ENCODE measurements around the gene PMP22.

Gene PMP22

GRCh38 chr17:15255713-15256454 lies 9.2 kb downstream of the PMP22 start:
- Mint-ChIP-seq H3K27me3 (peaks cover 53 to 59% of the 10 kb centered on the region in 2 donors), H3K4me3 (no peak overlapping the region), H3K27ac (no peak overlapping the region), H3K36me3 (no peaks in the 10 kb centered on the region), H3K9me3 (no peaks in the 10 kb centered on the region), H3K4me1 (peaks cover 3 to 18% of the 10 kb centered on the region in 2 donors)
- no peak for ATAC-seq (replicated peaks)
- DNase-seq = no peak

- H3K27me3 Mint-ChIP-seq = peaks cover 15 to 25% of the 10 kb centered on the region in 2 donors
- H3K36me3 Mint-ChIP-seq = no peaks in the 10 kb centered on the region
- DNase-seq = no peak
- H3K4me3 Mint-ChIP-seq = no peak overlapping the region
- no peaks in the 10 kb centered on the region for H3K9me3 Mint-ChIP-seq
- peaks cover 0 to 2% of the 10 kb centered on the region in 2 donors for H3K4me1 Mint-ChIP-seq
- no peak for ATAC-seq (replicated peaks)
- H3K27ac Mint-ChIP-seq = no peak overlapping the region
These were observed 14.8 kb downstream of the PMP22 start for GRCh38 chr17:15250135-15250860.

- Mint-ChIP-seq H3K4me3 (no peak overlapping the region), H3K27ac (no peak overlapping the region), H3K9me3 (no peaks in the 10 kb centered on the region), H3K36me3 (no peaks in the 10 kb centered on the region), H3K4me1 (peaks cover 0 to 2% of the 10 kb centered on the region in 2 donors), H3K27me3 (peaks cover 15 to 24% of the 10 kb centered on the region in 2 donors)
- ATAC-seq (replicated peaks) (no peak), DNase-seq (no peak)
These were observed 15.6 kb downstream of the PMP22 start for GRCh38 chr17:15249487-15249886.

- Mint-ChIP-seq H3K4me3 (no peak overlapping the region), H3K4me1 (peaks cover 0 to 2% of the 10 kb centered on the region in 2 donors), H3K27me3 (peaks cover 4 to 11% of the 10 kb centered on the region in 2 donors), H3K27ac (no peak overlapping the region), H3K36me3 (no peaks in the 10 kb centered on the region), H3K9me3 (no peaks in the 10 kb centered on the region)
- ATAC-seq (replicated peaks) (no peak), DNase-seq (no peak)
These were observed 17.1 kb downstream of the PMP22 start for GRCh38 chr17:15247891-15248529.

GRCh38 chr17:15245054-15245453 lies 20.1 kb downstream of the PMP22 start:
- H3K9me3 Mint-ChIP-seq = no peaks in the 10 kb centered on the region
- no peak overlapping the region for H3K27ac Mint-ChIP-seq
- peaks cover 0 to 2% of the 10 kb centered on the region in 2 donors for H3K4me1 Mint-ChIP-seq

GRCh38 chr17:15240644-15241043 lies 24.5 kb downstream of the PMP22 start:
- Mint-ChIP-seq H3K9me3 (peaks cover 0 to 2% of the 10 kb centered on the region in 2 donors), H3K36me3 (no peaks in the 10 kb centered on the region), H3K4me1 (peaks cover 0 to 8% of the 10 kb centered on the region in 2 donors), H3K27ac (no peak overlapping the region), H3K4me3 (no peak overlapping the region), H3K27me3 (peaks cover 16 to 22% of the 10 kb centered on the region in 2 donors)
- DNase-seq = no peak
- ATAC-seq (replicated peaks) = no peak

More at GRCh38 chr17:15245054-15245453, 20.1 kb downstream of the PMP22 start:
- Mint-ChIP-seq H3K27me3 (peaks cover 11 to 16% of the 10 kb centered on the region in 2 donors), H3K36me3 (no peaks in the 10 kb centered on the region), H3K4me3 (no peak overlapping the region)
- no peak for DNase-seq
- no peak for ATAC-seq (replicated peaks)

GRCh38 chr17:15239491-15239890 lies 25.6 kb downstream of the PMP22 start:
- peaks cover 16 to 22% of the 10 kb centered on the region in 2 donors for H3K27me3 Mint-ChIP-seq
- H3K4me3 Mint-ChIP-seq = no peak overlapping the region
- no peaks in the 10 kb centered on the region for H3K36me3 Mint-ChIP-seq
- H3K4me1 Mint-ChIP-seq = peaks cover 0 to 8% of the 10 kb centered on the region in 2 donors
- peaks cover 0 to 2% of the 10 kb centered on the region in 2 donors for H3K9me3 Mint-ChIP-seq
- no peak overlapping the region for H3K27ac Mint-ChIP-seq
- DNase-seq (no peak), ATAC-seq (replicated peaks) (no peak)

GRCh38 chr17:15238676-15239422 lies 26.3 kb downstream of the PMP22 start:
- DNase-seq (no peak), ATAC-seq (replicated peaks) (no peak)
- H3K4me3 Mint-ChIP-seq = no peak overlapping the region
- no peaks in the 10 kb centered on the region for H3K36me3 Mint-ChIP-seq
- peaks cover 16 to 23% of the 10 kb centered on the region in 2 donors for H3K27me3 Mint-ChIP-seq
- peaks cover 0 to 8% of the 10 kb centered on the region in 2 donors for H3K4me1 Mint-ChIP-seq
- no peak overlapping the region for H3K27ac Mint-ChIP-seq
- peaks cover 0 to 2% of the 10 kb centered on the region in 2 donors for H3K9me3 Mint-ChIP-seq

GRCh38 chr17:15238057-15238456 lies 27.1 kb downstream of the PMP22 start:
- peaks cover 0 to 2% of the 10 kb centered on the region in 2 donors for H3K9me3 Mint-ChIP-seq
- H3K36me3 Mint-ChIP-seq = no peaks in the 10 kb centered on the region
- H3K27ac Mint-ChIP-seq = no peak overlapping the region
- peak in 1 of 2 donors; percentile 23 for ATAC-seq (replicated peaks)
- H3K4me3 Mint-ChIP-seq = no peak overlapping the region
- no peak for DNase-seq
- peaks cover 16 to 26% of the 10 kb centered on the region in 2 donors for H3K27me3 Mint-ChIP-seq
- H3K4me1 Mint-ChIP-seq = peaks cover 0 to 8% of the 10 kb centered on the region in 2 donors

GRCh38 chr17:15237106-15237425 lies 28.1 kb downstream of the PMP22 start:
- no peak overlapping the region for H3K4me3 Mint-ChIP-seq
- H3K36me3 Mint-ChIP-seq = no peaks in the 10 kb centered on the region
- no peak for ATAC-seq (replicated peaks)
- peaks cover 0 to 8% of the 10 kb centered on the region in 2 donors for H3K4me1 Mint-ChIP-seq
- no peak overlapping the region for H3K27ac Mint-ChIP-seq
- DNase-seq = no peak
- peaks cover 0 to 2% of the 10 kb centered on the region in 2 donors for H3K9me3 Mint-ChIP-seq
- H3K27me3 Mint-ChIP-seq = peaks cover 16 to 26% of the 10 kb centered on the region in 2 donors

- H3K9me3 Mint-ChIP-seq = peaks cover 0 to 2% of the 10 kb centered on the region in 2 donors
- no peaks in the 10 kb centered on the region for H3K36me3 Mint-ChIP-seq
- no peak overlapping the region for H3K4me3 Mint-ChIP-seq
- peaks cover 0 to 8% of the 10 kb centered on the region in 2 donors for H3K4me1 Mint-ChIP-seq
- H3K27me3 Mint-ChIP-seq = peaks cover 11 to 25% of the 10 kb centered on the region in 2 donors
- H3K27ac Mint-ChIP-seq = no peak overlapping the region
- DNase-seq (no peak), ATAC-seq (replicated peaks) (peak; percentile 51 to 61)
These were observed 28.6 kb downstream of the PMP22 start for GRCh38 chr17:15236281-15237105.

GRCh38 chr17:15233971-15234370 lies 31.2 kb downstream of the PMP22 start:
- H3K4me1 Mint-ChIP-seq = peaks cover 0 to 8% of the 10 kb centered on the region in 2 donors
- H3K27ac Mint-ChIP-seq = no peak overlapping the region
- no peaks in the 10 kb centered on the region for H3K9me3 Mint-ChIP-seq
- DNase-seq = no peak
- no peaks in the 10 kb centered on the region for H3K36me3 Mint-ChIP-seq
- no peak for ATAC-seq (replicated peaks)
- no peak overlapping the region for H3K4me3 Mint-ChIP-seq
- H3K27me3 Mint-ChIP-seq = peaks cover 11 to 18% of the 10 kb centered on the region in 2 donors

GRCh38 chr17:15233022-15233805 lies 31.9 kb downstream of the PMP22 start:
- no peak for DNase-seq
- H3K4me3 Mint-ChIP-seq = no peak overlapping the region
- H3K27ac Mint-ChIP-seq = no peak overlapping the region
- H3K27me3 Mint-ChIP-seq = peaks cover 7 to 13% of the 10 kb centered on the region in 2 donors
- H3K4me1 Mint-ChIP-seq = peaks cover 0 to 8% of the 10 kb centered on the region in 2 donors
- peak; percentile 38 to 45 for ATAC-seq (replicated peaks)
- H3K36me3 Mint-ChIP-seq = no peaks in the 10 kb centered on the region
- no peaks in the 10 kb centered on the region for H3K9me3 Mint-ChIP-seq

Measured in stimulated activated naive B cell treated with anti-CD40 and anti-IgM and Interleukin-4, amounts not matched to agents 10 μg/mL and 1 μg/mL and 100 μg/mL, for 72 hours (primary cell).